HCT116 (cell line): Measurements from ENCODE around the gene NTN5. TPM values are rescaled to one million over a fixed set of nuclear protein-coding genes. Genes with fewer than 3 reads are reported as not detected.

Experiments used
- ATAC-seq: fragments of 200-7000 bp; cut with Tn5 transposase; 2 replicates; pipeline ENCODE4 v1.9.1; 2020; ENCODE audit warnings: mild to moderate bottlenecking, moderate library complexity
- BruUV-seq: library from RNA; stranded (reverse); fragments of 400-500 nt; replicated peaks from 2 replicates; lab custom pipeline; 2021; lab: Mats Ljungman, UMichigan
- CTCF ChIA-PET: fragments of 300-600 bp; sonication (Branson Sonifier 250); formaldehyde crosslinking; loops from one replicate; lab custom pipeline; 2021; ENCODE audit warnings: antibody characterized with exemption; lab: Charles Lee
- POLR2A ChIA-PET: fragments of 300-600, 350-600 bp; sonication (Branson Sonifier 250); formaldehyde crosslinking; loops from one replicate; lab custom pipeline; 2021; ENCODE audit warnings: antibody characterized with exemption; lab: Charles Lee
- RAD21 ChIA-PET, 2 experiments: fragments of 300-600 bp; sonication (Branson Sonifier 250); formaldehyde crosslinking; loops; one replicate each; lab custom pipeline; 2023; ENCODE audit warnings: low total read pairs in 2 of 2; ENCODE audit not compliant: uncharacterized antibody in 2 of 2, unreplicated experiment in 2 of 2, low non-redundant PET in 1 of 2; lab: Charles Lee
- DNase-seq: peaks from one replicate; pipeline ENCODE4 v3.0.0-alpha.2; 2010; ENCODE audit warnings: low read depth, low spot score
- H2AFZ ChIP-seq: fragments of 200-600 bp; shearing (Covaris generic), sonication (generic); 2 replicates; pipeline ENCODE4 v1.6.1; 2017; ENCODE audit warnings: low read depth, mixed run types, mixed read lengths, antibody characterized with exemption, low read length; ENCODE audit not compliant: poor library complexity, severe bottlenecking
- H3K27ac ChIP-seq: 2 replicates; pipeline ENCODE4 v1.5.1; 2012; ENCODE audit warnings: low read depth, low read length
- H3K27me3 ChIP-seq: fragments of 200-600 bp; sonication (generic); 2 replicates; pipeline ENCODE4 v1.6.1; 2016; ENCODE audit warnings: mixed run types, low read length, mixed read lengths; ENCODE audit not compliant: insufficient read depth
- H3K36me3 ChIP-seq, 2 experiments: fragments of 200-500 bp in 1 of 2; fragments of 200-600 bp in 1 of 2; sonication (Bioruptor generic) in 1 of 2; sonication (generic) in 1 of 2; 2 replicates each; pipeline versions ENCODE4 v1.5.1 to v1.6.1; 2014 to 2016; ENCODE audit warnings: low read length in 2 of 2, inconsistent platforms in 1 of 2, mixed read lengths in 1 of 2, mixed run types in 1 of 2; ENCODE audit not compliant: insufficient read depth in 2 of 2, control insufficient read depth in 1 of 2
- H3K4me1 ChIP-seq, 2 experiments: fragments of 200-600 bp in 1 of 2; sonication (generic) in 1 of 2; 2 replicates each; pipeline versions ENCODE4 v1.5.1 to v1.6.1; 2012 to 2017; ENCODE audit warnings: low read length in 2 of 2, inconsistent platforms in 1 of 2, mild to moderate bottlenecking in 1 of 2, mixed read lengths in 1 of 2, mixed run types in 1 of 2, moderate library complexity in 1 of 2; ENCODE audit not compliant: insufficient read depth in 2 of 2, control insufficient read depth in 1 of 2
- H3K4me2 ChIP-seq: fragments of 200-600 bp; sonication (generic); 2 replicates; pipeline ENCODE4 v1.6.1; 2017; ENCODE audit warnings: mixed run types, low read length, mixed read lengths
- H3K4me3 ChIP-seq, 2 experiments: fragments of 200-600 bp in 1 of 2; sonication (generic) in 1 of 2; replicated peaks in 1 of 2; 2 replicates each; pipeline ENCODE4 v1.5.1; 2011 to 2016; ENCODE audit warnings: low read length in 2 of 2, control low read depth in 1 of 2, low read depth in 1 of 2, mild to moderate bottlenecking in 1 of 2, mixed read lengths in 1 of 2, mixed run types in 1 of 2
- H3K79me2 ChIP-seq: fragments of 200-600 bp; sonication (generic); 2 replicates; pipeline ENCODE4 v1.6.1; 2017; ENCODE audit warnings: mild to moderate bottlenecking, mixed run types, low read length, moderate library complexity, mixed read lengths; ENCODE audit not compliant: insufficient read depth
- H3K9ac ChIP-seq: fragments of 200-600 bp; sonication (generic); 2 replicates; pipeline ENCODE4 v1.6.1; 2016; ENCODE audit warnings: low read length, mixed read lengths
- H3K9me2 ChIP-seq: fragments of 200-600 bp; sonication (generic), shearing (Covaris generic); 2 replicates; pipeline ENCODE4 v1.6.1; 2017; ENCODE audit warnings: mixed run types, mild to moderate bottlenecking, moderate library complexity; ENCODE audit not compliant: insufficient read depth
- H3K9me3 ChIP-seq, 2 experiments: fragments of 200-500 bp in 1 of 2; fragments of 200-600 bp in 1 of 2; sonication (Bioruptor generic) in 1 of 2; sonication (generic) in 1 of 2; 2 replicates each; pipeline ENCODE4 v1.6.1; 2014 to 2017; ENCODE audit warnings: low read length in 2 of 2, mixed read lengths in 2 of 2, inconsistent platforms in 1 of 2, low read depth in 1 of 2, mild to moderate bottlenecking in 1 of 2, mixed run types in 1 of 2, moderate library complexity in 1 of 2; ENCODE audit not compliant: control insufficient read depth in 1 of 2, insufficient read depth in 1 of 2
- H4K20me1 ChIP-seq: fragments of 200-600 bp; sonication (generic), shearing (Covaris generic); 2 replicates; pipeline ENCODE4 v1.6.1; 2017; ENCODE audit warnings: mixed run types, mild to moderate bottlenecking, moderate library complexity; ENCODE audit not compliant: insufficient read depth
- ATF3 ChIP-seq: IDR thresholded peaks from 2 replicates; pipeline ENCODE4 v1.6.1; 2012
- CBX3 ChIP-seq: IDR thresholded peaks from 2 replicates; pipeline ENCODE4 v1.6.1; 2012; ENCODE audit warnings: low read depth
- CEBPB ChIP-seq: IDR thresholded peaks from 2 replicates; pipeline ENCODE4 v1.6.1; 2012; ENCODE audit warnings: low read depth
- CTCF ChIP-seq, 3 experiments: fragments of 200-600 bp in 1 of 3; sonication (generic) in 1 of 3; IDR thresholded peaks in 2 of 3; conservative IDR thresholded peaks in 1 of 3; 2 replicates each; pipeline ENCODE4 v1.5.1; 2012 to 2017; ENCODE audit warnings: low read depth in 2 of 3, low read length in 2 of 3, antibody characterized with exemption in 1 of 3, borderline replicate concordance in 1 of 3, control low read depth in 1 of 3, mild to moderate bottlenecking in 1 of 3, mixed read lengths in 1 of 3, mixed run types in 1 of 3, moderate library complexity in 1 of 3; ENCODE audit not compliant: insufficient read depth in 1 of 3
- EGR1 ChIP-seq: IDR thresholded peaks from 2 replicates; pipeline ENCODE4 v1.6.1; 2012; ENCODE audit warnings: low read depth
- ELF1 ChIP-seq: IDR thresholded peaks from 2 replicates; pipeline ENCODE4 v1.6.1; 2012; ENCODE audit warnings: low read depth, borderline replicate concordance
- EZH2 ChIP-seq: fragments of 200-600 bp; sonication (generic); IDR thresholded peaks from 2 replicates; pipeline ENCODE4 v1.6.1; 2017; ENCODE audit warnings: antibody characterized with exemption, mixed run types
- FOSL1 ChIP-seq: IDR thresholded peaks from 2 replicates; pipeline ENCODE4 v1.6.1; 2012; ENCODE audit warnings: low read depth
- POLR2A ChIP-seq: IDR thresholded peaks from 2 replicates; pipeline ENCODE4 v1.7.0; 2011; ENCODE audit warnings: borderline replicate concordance; ENCODE audit not compliant: insufficient read depth, insufficient read length; ENCODE audit errors: extremely low read depth
- POLR2AphosphoS5 ChIP-seq: IDR thresholded peaks from 2 replicates; pipeline ENCODE4 v1.6.1; 2011; ENCODE audit warnings: mild to moderate bottlenecking, low read depth, low read length, moderate library complexity
- RAD21 ChIP-seq: IDR thresholded peaks from 2 replicates; pipeline ENCODE4 v1.6.1; 2012; ENCODE audit warnings: low read depth, mild to moderate bottlenecking
- SIN3A ChIP-seq: IDR thresholded peaks from 2 replicates; pipeline ENCODE4 v1.6.1; 2012; ENCODE audit warnings: low read depth
- SP1 ChIP-seq: IDR thresholded peaks from 2 replicates; pipeline ENCODE4 v1.6.1; 2012; ENCODE audit warnings: low read depth
- SRF ChIP-seq: IDR thresholded peaks from 2 replicates; pipeline ENCODE4 v1.6.1; 2012; ENCODE audit warnings: low read depth
- ZFX ChIP-seq: fragments of 450-650 bp; IDR thresholded peaks from 2 replicates; pipeline ENCODE4 v1.6.1; 2017
- ZNF274 ChIP-seq: fragments of 200-500 bp; sonication (Bioruptor generic); IDR thresholded peaks from 2 replicates; pipeline ENCODE4 v1.6.1; 2014; ENCODE audit warnings: mild to moderate bottlenecking, low read depth, low read length, inconsistent platforms
- intact Hi-C: fragments of 100-400 bp; cut with micrococcal nuclease; formaldehyde crosslinking; loops from 2 replicates; pipeline ENCODE4 v1.10.0; 2022
- total RNA-seq: library from RNA; stranded (reverse); gene quantifications from one replicate; pipeline ENCODE4 v1.2.1, GENCODE V29; 2021; ENCODE audit not compliant: unreplicated experiment

Gene NTN5
- total RNA-seq, 1 experiment from 2014 or later, result 3.1 TPM

GRCh38 chr19:48678201-48678600 lies 5.4 kb upstream of the NTN5 start:
- H3K27me3 ChIP-seq, result no peaks in the 10 kb centered on the region
- ChIA-PET RAD21 (no interaction called here), CTCF (interaction anchor here (1.1 to 1.3 kb wide), 2 partner anchors 32 to 60 kb away, joined by 3 to 4 read pairs; partner anchors contain the start of gene CA11), POLR2A (no interaction called here)
- peaks cover 13 to 25% of the 10 kb centered on the region in 2 experiments for H3K4me1 ChIP-seq
- intact Hi-C loops, result no loop called here
- peak overlapping the region; percentile 2 for H3K4me2 ChIP-seq
- peak; percentile 51 for ATAC-seq
- DNase-seq, result no peak
- H3K36me3 ChIP-seq, result no peaks in the 10 kb centered on the region
- no peak overlapping the region for H3K9ac ChIP-seq
- no peaks in the 10 kb centered on the region for H3K9me2 ChIP-seq
- no peak overlapping the region for H3K4me3 ChIP-seq
- TF ChIP-seq FOSL1 (no peak), POLR2A (no peak), EZH2 (no peak), EGR1 (no peak), ATF3 (no peak), ZFX (no peak), SIN3A (no peak), CBX3 (no peak), CEBPB (no peak), CTCF (IDR thresholded peaks at IDR 0.05 in 2 of 3, conservative IDR thresholded peaks at IDR 0.05 in 1 of 3; ENCODE audit: borderline replicate concordance in 1 of 3, insufficient read depth in 1 of 3, low read depth in 2 of 3, low read length in 2 of 3) (no peak), RAD21 (no peak), ELF1 (no peak), SRF (no peak), ZNF274 (no peak), SP1 (no peak), POLR2AphosphoS5 (no peak)
- no peaks in the 10 kb centered on the region for H4K20me1 ChIP-seq
- H3K79me2 ChIP-seq, result no peaks in the 10 kb centered on the region
- H3K9me3 ChIP-seq, result no peaks in the 10 kb centered on the region
- H2AFZ ChIP-seq, result no peak overlapping the region
- H3K27ac ChIP-seq, result no peak overlapping the region
- BruUV-seq, result no TSS peak
